DMS79 treated with DMSO at 0.1 percent for 48 hours (cell line): ENCODE results near the gene RHOXF1.
"Not testable (repeated sequence)": the region's sequence is repeated elsewhere in the genome, so short reads cannot be mapped to it uniquely, and the experiment has no call there.

Experiments
- DNase-seq: peaks from one replicate; lab custom pipeline; 2025; lab: John Stamatoyannopoulos, UW

Gene RHOXF1

GRCh38 chrX:120085553-120086185, 30.0 kb downstream of the RHOXF1 start:
- DNase-seq, result not testable (repeated sequence)

- DNase-seq, result not testable (repeated sequence)
Observed at GRCh38 chrX:120077590-120077989, 38.1 kb downstream of the RHOXF1 start, which contains the start of gene RHOXF2B. RHOXF2B (minus strand) TSS chrX:120077690; CDS start chrX:120077552, 138 bp downstream.

- not testable (repeated sequence) for DNase-seq
Observed at GRCh38 chrX:120066169-120066568, 49.5 kb downstream of the RHOXF1 start.
